ENCODE data around the gene GRK5.
"Not testable (repeated sequence)": the region's sequence is repeated elsewhere in the genome, so short reads cannot be mapped to it uniquely, and the experiment has no call there.

Gene GRK5

GRCh38 chr10:119180850-119181400 is 26.4 kb upstream of the GRK5 start:
- WGBS (ENCODE audit: extremely low coverage, insufficient coverage, insufficient read length), result no CpG with 5 or more reads among the region's 7 CpGs
- not testable (repeated sequence) for H2BK120ac ChIP-seq (ENCODE audit: insufficient read depth, low read length, poor library complexity); H2AK5ac ChIP-seq (ENCODE audit: low read length); H4K91ac ChIP-seq (ENCODE audit: low read depth, low read length); DNase-seq; H3K18ac ChIP-seq (ENCODE audit: low read length); H3K36me3 ChIP-seq (ENCODE audit: control insufficient read depth in 1 of 2, insufficient read depth in 2 of 2, low read length in 2 of 2); H2BK12ac ChIP-seq (ENCODE audit: low read length); H3K27ac ChIP-seq (ENCODE audit: low read depth, low read length); H3K27me3 ChIP-seq (ENCODE audit: insufficient read depth, low read length); H2AFZ ChIP-seq (ENCODE audit: insufficient read depth, low read length, poor library complexity); H3K9ac ChIP-seq (ENCODE audit: low read length); H2BK5ac ChIP-seq (ENCODE audit: low read depth, low read length, poor library complexity); H3K79me2 ChIP-seq (ENCODE audit: control insufficient read depth, insufficient read depth, low read length, poor library complexity); H3K4ac ChIP-seq (ENCODE audit: low read depth, low read length); H4K8ac ChIP-seq (ENCODE audit: low read depth, low read length); H3K4me2 ChIP-seq (ENCODE audit: low read length); H3K4me3 ChIP-seq (ENCODE audit: low read depth, low read length); H4K12ac ChIP-seq (ENCODE audit: low read depth, low read length); H3K23ac ChIP-seq (ENCODE audit: low read length); H3K79me1 ChIP-seq (ENCODE audit: low read length); H3K9me3 ChIP-seq (ENCODE audit: insufficient read depth, low read depth, low read length); H3K14ac ChIP-seq (ENCODE audit: low read length)
- peaks cover 8 to 12% of the 10 kb centered on the region in 2 experiments for H3K4me1 ChIP-seq (ENCODE audit: control insufficient read depth in 1 of 2, insufficient read depth in 2 of 2, low read length in 2 of 2)

GRCh38 chr10:119183664-119184412 is 23.5 kb upstream of the GRK5 start:
- Histone ChIP-seq H2BK12ac (ENCODE audit: low read length) (no peak overlapping the region), H3K4me2 (ENCODE audit: low read length) (no peak overlapping the region), H3K4ac (ENCODE audit: low read depth, low read length) (no peak overlapping the region), H3K27me3 (ENCODE audit: insufficient read depth, low read length) (no peaks in the 10 kb centered on the region), H2AK5ac (ENCODE audit: low read length) (no peak overlapping the region), H3K79me2 (ENCODE audit: control insufficient read depth, insufficient read depth, low read length, poor library complexity) (no peaks in the 10 kb centered on the region), H3K4me3 (ENCODE audit: low read depth, low read length) (no peak overlapping the region), H3K36me3 (ENCODE audit: control insufficient read depth in 1 of 2, insufficient read depth in 2 of 2, low read length in 2 of 2) (no peaks in the 10 kb centered on the region), H3K79me1 (ENCODE audit: low read length) (peaks cover 1% of the 10 kb centered on the region), H2BK120ac (ENCODE audit: insufficient read depth, low read length, poor library complexity) (no peak overlapping the region), H3K4me1 (ENCODE audit: control insufficient read depth in 1 of 2, insufficient read depth in 2 of 2, low read length in 2 of 2) (no peaks in the 10 kb centered on the region), H3K18ac (ENCODE audit: low read length) (no peak overlapping the region), H4K8ac (ENCODE audit: low read depth, low read length) (no peak overlapping the region), H3K9me3 (ENCODE audit: insufficient read depth, low read depth, low read length) (no peaks in the 10 kb centered on the region), H2BK5ac (ENCODE audit: low read depth, low read length, poor library complexity) (no peak overlapping the region), H3K9ac (ENCODE audit: low read length) (peak overlapping the region; percentile 72), H2AFZ (ENCODE audit: insufficient read depth, low read length, poor library complexity) (no peak overlapping the region), H3K27ac (ENCODE audit: low read depth, low read length) (no peak overlapping the region), H4K91ac (ENCODE audit: low read depth, low read length) (no peak overlapping the region), H4K12ac (ENCODE audit: low read depth, low read length) (no peak overlapping the region), H3K23ac (ENCODE audit: low read length) (no peak overlapping the region), H3K14ac (ENCODE audit: low read length) (no peak overlapping the region)
- DNase-seq, result peak in 1 of 2 donors; percentile 30
- WGBS (ENCODE audit: extremely low coverage, insufficient coverage, insufficient read length), result no CpG with 5 or more reads among the region's 9 CpGs

- Histone ChIP-seq H2AK5ac (ENCODE audit: low read length) (no peak overlapping the region), H3K18ac (ENCODE audit: low read length) (no peak overlapping the region), H3K9ac (ENCODE audit: low read length) (no peak overlapping the region), H3K23ac (ENCODE audit: low read length) (no peak overlapping the region), H3K79me2 (ENCODE audit: control insufficient read depth, insufficient read depth, low read length, poor library complexity) (no peaks in the 10 kb centered on the region), H4K8ac (ENCODE audit: low read depth, low read length) (no peak overlapping the region), H3K27ac (ENCODE audit: low read depth, low read length) (peak overlapping the region; percentile 83), H3K4me3 (ENCODE audit: low read depth, low read length) (no peak overlapping the region), H3K4ac (ENCODE audit: low read depth, low read length) (no peak overlapping the region), H2AFZ (ENCODE audit: insufficient read depth, low read length, poor library complexity) (no peak overlapping the region), H2BK120ac (ENCODE audit: insufficient read depth, low read length, poor library complexity) (peak overlapping the region; percentile 79), H2BK12ac (ENCODE audit: low read length) (no peak overlapping the region), H3K9me3 (ENCODE audit: insufficient read depth, low read depth, low read length) (no peaks in the 10 kb centered on the region), H3K36me3 (ENCODE audit: control insufficient read depth in 1 of 2, insufficient read depth in 2 of 2, low read length in 2 of 2) (no peaks in the 10 kb centered on the region), H4K12ac (ENCODE audit: low read depth, low read length) (no peak overlapping the region), H4K91ac (ENCODE audit: low read depth, low read length) (no peak overlapping the region), H3K4me1 (ENCODE audit: control insufficient read depth in 1 of 2, insufficient read depth in 2 of 2, low read length in 2 of 2) (peaks cover 7 to 9% of the 10 kb centered on the region in 2 experiments), H3K27me3 (ENCODE audit: insufficient read depth, low read length) (no peaks in the 10 kb centered on the region), H2BK5ac (ENCODE audit: low read depth, low read length, poor library complexity) (peak overlapping the region; percentile 16), H3K79me1 (ENCODE audit: low read length) (peaks cover 4% of the 10 kb centered on the region), H3K4me2 (ENCODE audit: low read length) (peak overlapping the region; percentile 39), H3K14ac (ENCODE audit: low read length) (peak overlapping the region; percentile 67)
- DNase-seq, result peak; percentile 23 to 60
- WGBS (ENCODE audit: extremely low coverage, insufficient coverage, insufficient read length), result no CpG with 5 or more reads among the region's 3 CpGs
Measured at GRCh38 chr10:119189811-119190282, 17.5 kb upstream of the GRK5 start.

- no peaks in the 10 kb centered on the region for H3K27me3 ChIP-seq (ENCODE audit: insufficient read depth, low read length)
- no peaks in the 10 kb centered on the region for H3K9me3 ChIP-seq (ENCODE audit: insufficient read depth, low read depth, low read length)
- H3K27ac ChIP-seq (ENCODE audit: low read depth, low read length), result peak overlapping the region; percentile 83
- WGBS (ENCODE audit: extremely low coverage, insufficient coverage, insufficient read length), result no CpG with 5 or more reads among the region's 4 CpGs
- no peak overlapping the region for H3K14ac ChIP-seq (ENCODE audit: low read length)
- H3K36me3 ChIP-seq (ENCODE audit: control insufficient read depth in 1 of 2, insufficient read depth in 2 of 2, low read length in 2 of 2), result no peaks in the 10 kb centered on the region
- peak; percentile 93 to 97 for DNase-seq
- H4K12ac ChIP-seq (ENCODE audit: low read depth, low read length), result no peak overlapping the region
- H3K18ac ChIP-seq (ENCODE audit: low read length), result no peak overlapping the region
- no peak overlapping the region for H2BK12ac ChIP-seq (ENCODE audit: low read length)
- no peak overlapping the region for H3K23ac ChIP-seq (ENCODE audit: low read length)
- no peak overlapping the region for H2AK5ac ChIP-seq (ENCODE audit: low read length)
- H4K8ac ChIP-seq (ENCODE audit: low read depth, low read length), result no peak overlapping the region
- H3K4ac ChIP-seq (ENCODE audit: low read depth, low read length), result no peak overlapping the region
- H3K79me2 ChIP-seq (ENCODE audit: control insufficient read depth, insufficient read depth, low read length, poor library complexity), result no peaks in the 10 kb centered on the region
- H3K4me3 ChIP-seq (ENCODE audit: low read depth, low read length), result no peak overlapping the region
- no peak overlapping the region for H2AFZ ChIP-seq (ENCODE audit: insufficient read depth, low read length, poor library complexity)
- H3K79me1 ChIP-seq (ENCODE audit: low read length), result peaks cover 4% of the 10 kb centered on the region
- H3K4me2 ChIP-seq (ENCODE audit: low read length), result peak overlapping the region; percentile 39
- H3K4me1 ChIP-seq (ENCODE audit: control insufficient read depth in 1 of 2, insufficient read depth in 2 of 2, low read length in 2 of 2), result peaks cover 7 to 9% of the 10 kb centered on the region in 2 experiments
- H4K91ac ChIP-seq (ENCODE audit: low read depth, low read length), result no peak overlapping the region
- H2BK5ac ChIP-seq (ENCODE audit: low read depth, low read length, poor library complexity), result no peak overlapping the region
- no peak overlapping the region for H3K9ac ChIP-seq (ENCODE audit: low read length)
- H2BK120ac ChIP-seq (ENCODE audit: insufficient read depth, low read length, poor library complexity), result peak overlapping the region; percentile 79
Measured at GRCh38 chr10:119190353-119190752, 17.0 kb upstream of the GRK5 start.
